Subcutaneous adipose tissue (tissue), 4 donors: ENCODE results near the gene SPINT1. TPM values are rescaled to one million over a fixed set of nuclear protein-coding genes. Genes with fewer than 3 reads are reported as not detected.

Experiments used
- total RNA-seq, 4 donors: library from RNA; depleted of rRNA; stranded (reverse); fragments of >200 nt; gene quantifications; one replicate each; pipeline ENCODE4 v1.1.0, GENCODE V29; 2016
- TF ChIP-seq, protein P1 (sequence below): fragments of 450-650 bp; IDR thresholded peaks from one replicate; pipeline ENCODE4 v1.5.1; 2016; ENCODE audit warnings: low read depth, mild to moderate bottlenecking, control low read depth, antibody characterized with exemption, moderate library complexity

The SPINT1 gene
- total RNA-seq, 4 donors from 2014 or later = 2.3 to 13.1 (median 4.0) TPM; not detected in 1

DNA sequence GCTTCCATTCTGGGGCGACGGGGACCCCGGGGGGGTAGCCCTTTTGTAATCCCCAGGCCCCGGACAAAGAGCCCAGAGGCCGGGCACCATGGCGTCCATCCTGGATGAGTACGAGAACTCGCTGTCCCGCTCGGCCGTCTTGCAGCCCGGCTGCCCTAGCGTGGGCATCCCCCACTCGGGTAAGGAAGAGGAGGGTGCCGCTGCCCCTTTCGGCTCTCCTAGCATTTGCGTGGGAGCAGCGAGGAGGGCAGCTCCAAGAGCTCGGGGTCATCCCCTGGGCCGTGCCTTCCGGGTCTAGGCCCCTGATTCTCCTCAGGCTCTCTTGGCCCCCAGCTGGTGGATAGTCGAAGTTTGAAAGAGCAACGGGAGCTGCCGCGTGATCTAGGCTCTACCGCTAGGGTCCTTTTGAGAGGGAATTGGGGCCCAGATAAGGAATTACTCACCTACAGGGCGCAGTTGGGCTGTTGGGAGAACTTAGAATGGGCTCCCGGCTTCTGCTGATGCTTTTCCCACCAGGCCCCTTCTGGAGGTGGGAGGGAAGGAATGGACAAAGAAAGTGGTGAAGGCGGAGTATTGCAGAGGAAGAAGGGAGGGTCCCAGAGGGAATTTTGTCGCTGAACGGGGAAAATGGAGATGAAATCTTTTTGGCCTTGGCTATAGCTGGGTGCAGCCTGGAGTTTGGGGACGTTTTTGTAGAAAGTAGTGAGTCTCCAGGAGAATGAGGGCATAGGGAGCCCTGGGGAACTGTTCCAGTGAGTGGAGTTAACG lies 51.0 kb downstream of the SPINT1 start:
- TF ChIP-seq, protein P1, sequence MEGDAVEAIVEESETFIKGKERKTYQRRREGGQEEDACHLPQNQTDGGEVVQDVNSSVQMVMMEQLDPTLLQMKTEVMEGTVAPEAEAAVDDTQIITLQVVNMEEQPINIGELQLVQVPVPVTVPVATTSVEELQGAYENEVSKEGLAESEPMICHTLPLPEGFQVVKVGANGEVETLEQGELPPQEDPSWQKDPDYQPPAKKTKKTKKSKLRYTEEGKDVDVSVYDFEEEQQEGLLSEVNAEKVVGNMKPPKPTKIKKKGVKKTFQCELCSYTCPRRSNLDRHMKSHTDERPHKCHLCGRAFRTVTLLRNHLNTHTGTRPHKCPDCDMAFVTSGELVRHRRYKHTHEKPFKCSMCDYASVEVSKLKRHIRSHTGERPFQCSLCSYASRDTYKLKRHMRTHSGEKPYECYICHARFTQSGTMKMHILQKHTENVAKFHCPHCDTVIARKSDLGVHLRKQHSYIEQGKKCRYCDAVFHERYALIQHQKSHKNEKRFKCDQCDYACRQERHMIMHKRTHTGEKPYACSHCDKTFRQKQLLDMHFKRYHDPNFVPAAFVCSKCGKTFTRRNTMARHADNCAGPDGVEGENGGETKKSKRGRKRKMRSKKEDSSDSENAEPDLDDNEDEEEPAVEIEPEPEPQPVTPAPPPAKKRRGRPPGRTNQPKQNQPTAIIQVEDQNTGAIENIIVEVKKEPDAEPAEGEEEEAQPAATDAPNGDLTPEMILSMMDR = no peak

DNA sequence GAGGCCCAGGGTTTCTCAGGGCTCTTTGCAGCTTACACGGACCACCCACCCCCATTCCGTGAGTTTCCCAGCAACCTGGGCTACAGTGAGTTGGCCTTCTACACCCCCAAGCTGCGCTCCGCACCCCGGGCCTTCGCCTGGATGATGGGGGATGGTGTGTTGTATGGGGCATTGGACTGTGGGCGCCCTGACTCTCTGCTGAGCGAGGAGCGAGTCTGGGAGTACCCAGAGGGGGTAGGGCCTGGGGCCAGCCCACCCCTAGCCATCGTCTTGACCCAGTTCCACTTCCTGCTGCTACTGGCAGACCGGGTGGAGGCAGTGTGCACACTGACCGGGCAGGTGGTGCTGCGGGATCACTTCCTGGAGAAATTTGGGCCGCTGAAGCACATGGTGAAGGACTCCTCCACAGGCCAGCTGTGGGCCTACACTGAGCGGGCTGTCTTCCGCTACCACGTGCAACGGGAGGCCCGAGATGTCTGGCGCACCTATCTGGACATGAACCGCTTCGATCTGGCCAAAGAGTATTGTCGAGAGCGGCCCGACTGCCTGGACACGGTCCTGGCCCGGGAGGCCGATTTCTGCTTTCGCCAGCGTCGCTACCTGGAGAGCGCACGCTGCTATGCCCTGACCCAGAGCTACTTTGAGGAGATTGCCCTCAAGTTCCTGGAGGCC lies 55.8 kb downstream of the SPINT1 start:
- TF ChIP-seq, protein P1 = no peak

DNA sequence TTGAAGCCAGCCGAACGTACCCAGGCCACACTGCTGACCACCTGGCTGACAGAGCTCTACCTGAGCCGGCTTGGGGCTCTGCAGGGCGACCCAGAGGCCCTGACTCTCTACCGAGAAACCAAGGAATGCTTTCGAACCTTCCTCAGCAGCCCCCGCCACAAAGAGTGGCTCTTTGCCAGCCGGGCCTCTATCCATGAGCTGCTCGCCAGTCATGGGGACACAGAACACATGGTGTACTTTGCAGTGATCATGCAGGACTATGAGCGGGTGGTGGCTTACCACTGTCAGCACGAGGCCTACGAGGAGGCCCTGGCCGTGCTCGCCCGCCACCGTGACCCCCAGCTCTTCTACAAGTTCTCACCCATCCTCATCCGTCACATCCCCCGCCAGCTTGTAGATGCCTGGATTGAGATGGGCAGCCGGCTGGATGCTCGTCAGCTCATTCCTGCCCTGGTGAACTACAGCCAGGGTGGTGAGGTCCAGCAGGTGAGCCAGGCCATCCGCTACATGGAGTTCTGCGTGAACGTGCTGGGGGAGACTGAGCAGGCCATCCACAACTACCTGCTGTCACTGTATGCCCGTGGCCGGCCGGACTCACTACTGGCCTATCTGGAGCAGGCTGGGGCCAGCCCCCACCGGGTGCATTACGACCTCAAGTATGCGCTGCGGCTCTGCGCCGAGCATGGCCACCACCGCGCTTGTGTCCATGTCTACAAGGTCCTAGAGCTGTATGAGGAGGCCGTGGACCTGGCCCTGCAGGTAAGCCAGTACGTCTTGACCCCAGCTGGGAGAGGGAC lies 56.6 kb downstream of the SPINT1 start:
- TF ChIP-seq, protein P1 = no peak

DNA sequence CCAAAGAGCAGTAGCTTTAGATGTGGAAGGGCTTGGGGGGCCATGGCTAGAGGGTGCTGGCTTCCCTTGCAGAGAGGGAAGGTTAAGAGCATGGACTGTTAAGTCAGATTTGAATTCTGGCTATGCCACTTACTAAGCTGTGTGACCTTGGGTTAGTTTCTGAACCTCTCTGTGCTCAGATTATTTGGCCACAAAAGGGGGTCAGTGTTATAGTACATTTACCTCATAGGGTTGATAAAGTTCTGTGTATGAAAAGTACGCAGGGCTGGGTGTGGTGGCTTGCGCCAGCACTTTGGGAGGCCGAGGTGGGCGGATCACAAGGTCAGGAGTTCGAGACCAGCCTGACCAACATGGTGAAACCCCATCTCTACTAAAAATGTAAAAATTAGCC lies 57.2 kb downstream of the SPINT1 start:
- TF ChIP-seq, protein P1 = no peak

DNA sequence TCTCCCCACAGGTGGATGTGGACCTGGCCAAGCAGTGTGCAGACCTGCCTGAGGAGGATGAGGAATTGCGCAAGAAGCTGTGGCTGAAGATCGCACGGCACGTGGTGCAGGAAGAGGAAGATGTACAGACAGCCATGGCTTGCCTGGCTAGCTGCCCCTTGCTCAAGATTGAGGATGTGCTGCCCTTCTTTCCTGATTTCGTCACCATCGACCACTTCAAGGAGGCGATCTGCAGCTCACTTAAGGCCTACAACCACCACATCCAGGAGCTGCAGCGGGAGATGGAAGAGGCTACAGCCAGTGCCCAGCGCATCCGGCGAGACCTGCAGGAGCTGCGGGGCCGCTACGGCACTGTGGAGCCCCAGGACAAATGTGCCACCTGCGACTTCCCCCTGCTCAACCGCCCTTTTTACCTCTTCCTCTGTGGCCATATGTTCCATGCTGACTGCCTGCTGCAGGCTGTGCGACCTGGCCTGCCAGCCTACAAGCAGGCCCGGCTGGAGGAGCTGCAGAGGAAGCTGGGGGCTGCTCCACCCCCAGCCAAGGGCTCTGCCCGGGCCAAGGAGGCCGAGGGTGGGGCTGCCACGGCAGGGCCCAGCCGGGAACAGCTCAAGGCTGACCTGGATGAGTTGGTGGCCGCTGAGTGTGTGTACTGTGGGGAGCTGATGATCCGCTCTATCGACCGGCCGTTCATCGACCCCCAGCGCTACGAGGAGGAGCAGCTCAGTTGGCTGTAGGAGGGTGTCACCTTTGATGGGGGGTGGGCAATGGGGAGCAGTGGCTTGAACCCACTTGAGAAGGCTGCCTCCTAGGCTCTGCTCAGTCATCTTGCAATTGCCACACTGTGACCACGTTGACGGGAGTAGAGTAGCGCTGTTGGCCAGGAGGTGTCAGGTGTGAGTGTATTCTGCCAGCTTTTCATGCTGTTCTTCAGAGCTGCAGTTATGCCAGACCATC lies 59.0 kb downstream of the SPINT1 start:
- TF ChIP-seq, protein P1 = no peak

DNA sequence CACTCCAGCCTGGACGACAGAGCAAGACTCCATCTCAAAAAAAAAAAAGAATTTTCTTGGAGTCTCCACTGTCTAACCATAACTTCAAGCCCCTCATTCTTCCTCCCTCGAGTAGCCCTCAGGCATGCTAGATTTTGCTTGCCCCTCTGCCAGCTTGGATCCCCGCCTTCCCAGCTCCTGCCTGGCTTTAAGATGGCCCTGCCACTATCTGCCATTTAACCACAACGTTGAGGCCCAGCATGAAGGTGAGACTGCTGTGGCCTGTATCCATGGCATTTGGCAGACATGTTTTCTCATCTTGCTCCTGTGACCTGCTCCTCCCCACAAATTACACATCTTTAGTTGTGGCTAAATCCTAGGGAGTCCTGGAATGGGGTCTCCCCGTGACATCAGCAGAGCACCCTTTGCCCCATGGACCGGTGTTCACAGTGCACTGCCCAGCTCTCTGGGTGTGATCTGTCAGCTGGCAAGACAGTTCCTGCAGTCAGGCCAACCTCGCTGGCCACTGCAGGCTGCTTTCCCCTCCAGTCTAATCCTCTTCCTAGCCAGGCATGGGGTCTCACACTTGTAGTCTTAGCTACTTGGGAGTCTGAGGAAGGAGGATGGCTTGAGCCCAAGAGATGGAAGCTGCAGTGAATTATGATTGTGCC lies 60.8 kb downstream of the SPINT1 start:
- TF ChIP-seq, protein P1 = no peak
